Stimulated activated CD4-positive, alpha-beta T cell treated with anti-CD3 and anti-CD28 coated beads, TNF-alpha, amount 100 ng/mL, for 24 hours (primary cell): ENCODE results near the gene RALGPS2.

Source experiments
- DNase-seq, 3 experiments: peaks; one replicate each; pipeline ENCODE4 v3.0.0-alpha.2; 2020; ENCODE audit warnings: low read depth in 3 of 3

Gene RALGPS2

GRCh38 chr1:178864326-178864725 is 139.3 kb downstream of the RALGPS2 start:
- DNase-seq: no peak

- DNase-seq: no peak
These were observed 142.6 kb downstream of the RALGPS2 start for GRCh38 chr1:178867670-178868069.

GRCh38 chr1:178868706-178869105 is 143.7 kb downstream of the RALGPS2 start:
- no peak for DNase-seq

GRCh38 chr1:178869119-178869697 is 144.2 kb downstream of the RALGPS2 start:
- DNase-seq: no peak

- no peak for DNase-seq
These were observed 145.2 kb downstream of the RALGPS2 start for GRCh38 chr1:178870221-178870620.

- no peak for DNase-seq
These were observed 145.9 kb downstream of the RALGPS2 start, which contains the start of gene ANGPTL1 for GRCh38 chr1:178870944-178871343. ANGPTL1 (minus strand) TSS chr1:178871077; CDS start chr1:178865776, 5,301 bp downstream.

- DNase-seq: no peak
These were observed 146.7 kb downstream of the RALGPS2 start for GRCh38 chr1:178871551-178872320.

- no peak for DNase-seq
These were observed 149.9 kb downstream of the RALGPS2 start for GRCh38 chr1:178874966-178875365.

- DNase-seq: no peak
These were observed 150.9 kb downstream of the RALGPS2 start for GRCh38 chr1:178875936-178876335.

- DNase-seq: no peak
These were observed 152.9 kb downstream of the RALGPS2 start for GRCh38 chr1:178877896-178878295.

GRCh38 chr1:178881950-178882349 is 156.9 kb downstream of the RALGPS2 start:
- DNase-seq: no peak

- DNase-seq: no peak
These were observed 160.8 kb downstream of the RALGPS2 start for GRCh38 chr1:178885869-178886268.

- no peak for DNase-seq
These were observed 161.5 kb downstream of the RALGPS2 start for GRCh38 chr1:178886551-178886950.

GRCh38 chr1:178895928-178896327 is 170.9 kb downstream of the RALGPS2 start:
- no peak for DNase-seq

GRCh38 chr1:178898401-178898800 is 173.4 kb downstream of the RALGPS2 start:
- DNase-seq: no peak

GRCh38 chr1:178899402-178899801 is 174.4 kb downstream of the RALGPS2 start:
- DNase-seq: no peak

- no peak for DNase-seq
These were observed 176.6 kb downstream of the RALGPS2 start for GRCh38 chr1:178901482-178902125.

GRCh38 chr1:178908358-178908757 is 183.3 kb downstream of the RALGPS2 start:
- no peak for DNase-seq

- no peak for DNase-seq
These were observed 185.0 kb downstream of the RALGPS2 start for GRCh38 chr1:178910023-178910422.

GRCh38 chr1:178912597-178912996 is 187.6 kb downstream of the RALGPS2 start:
- no peak for DNase-seq

GRCh38 chr1:178916448-178917174 is 191.6 kb downstream of the RALGPS2 start:
- no peak for DNase-seq

GRCh38 chr1:178918308-178918707 is 193.3 kb downstream of the RALGPS2 start:
- DNase-seq: no peak
